Measurements from ENCODE around the gene TFAP2E.

DNA sequence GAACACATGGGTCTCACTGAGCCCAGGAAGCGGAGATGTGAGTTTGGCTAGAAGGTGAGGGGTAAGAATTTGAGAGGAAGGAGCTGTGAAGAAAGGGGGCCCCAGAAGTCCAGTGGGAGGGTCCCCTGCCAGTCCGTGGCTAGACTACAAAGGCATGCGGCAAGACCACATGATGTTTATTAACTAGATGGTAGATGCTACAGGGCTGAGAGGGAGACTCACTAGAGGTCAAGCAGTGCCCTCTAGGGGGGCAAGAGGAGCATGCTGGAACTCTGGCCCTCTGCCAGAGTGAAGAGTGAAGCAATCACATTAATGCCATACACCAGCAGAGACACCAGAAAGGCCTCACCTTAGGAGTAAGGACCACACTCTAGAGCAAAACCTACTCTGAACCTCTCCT is 28.1 kb upstream of the TFAP2E start:
- TF ChIP-seq, protein P1, sequence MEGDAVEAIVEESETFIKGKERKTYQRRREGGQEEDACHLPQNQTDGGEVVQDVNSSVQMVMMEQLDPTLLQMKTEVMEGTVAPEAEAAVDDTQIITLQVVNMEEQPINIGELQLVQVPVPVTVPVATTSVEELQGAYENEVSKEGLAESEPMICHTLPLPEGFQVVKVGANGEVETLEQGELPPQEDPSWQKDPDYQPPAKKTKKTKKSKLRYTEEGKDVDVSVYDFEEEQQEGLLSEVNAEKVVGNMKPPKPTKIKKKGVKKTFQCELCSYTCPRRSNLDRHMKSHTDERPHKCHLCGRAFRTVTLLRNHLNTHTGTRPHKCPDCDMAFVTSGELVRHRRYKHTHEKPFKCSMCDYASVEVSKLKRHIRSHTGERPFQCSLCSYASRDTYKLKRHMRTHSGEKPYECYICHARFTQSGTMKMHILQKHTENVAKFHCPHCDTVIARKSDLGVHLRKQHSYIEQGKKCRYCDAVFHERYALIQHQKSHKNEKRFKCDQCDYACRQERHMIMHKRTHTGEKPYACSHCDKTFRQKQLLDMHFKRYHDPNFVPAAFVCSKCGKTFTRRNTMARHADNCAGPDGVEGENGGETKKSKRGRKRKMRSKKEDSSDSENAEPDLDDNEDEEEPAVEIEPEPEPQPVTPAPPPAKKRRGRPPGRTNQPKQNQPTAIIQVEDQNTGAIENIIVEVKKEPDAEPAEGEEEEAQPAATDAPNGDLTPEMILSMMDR (IDR thresholded peaks at IDR 0.05) = peak in 4 of 6 experiments; percentile 30 to 50 (median 41)
- no peak for TF ChIP-seq POLR2A (IDR thresholded peaks at IDR 0.05)

Data from upper lobe of left lung (tissue), 4 donors.